Neural progenitor cell (in vitro differentiated cells): ENCODE measurements around the gene CCL23. TPM values are rescaled to one million over a fixed set of nuclear protein-coding genes. Genes with fewer than 3 reads are reported as not detected.
A peak's percentile ranks its signal among the peaks of the same experiment; 100 is the strongest.

Experiments
- DNase-seq: peaks from one replicate; pipeline ENCODE4 v3.0.0-alpha.2; 2016; ENCODE audit warnings: low spot score
- H2AFZ ChIP-seq: fragments of 200-600 bp; sonication (generic); replicated peaks from 2 replicates; pipeline ENCODE4 v1.6.1; 2016; ENCODE audit warnings: antibody characterized with exemption
- H3F3A ChIP-seq: fragments of 200-600 bp; sonication (generic); 2 replicates; pipeline ENCODE4 v1.6.1; 2016; ENCODE audit warnings: antibody characterized with exemption, low read depth
- H3K27ac ChIP-seq: fragments of 200-600 bp; sonication (generic); 2 replicates; pipeline ENCODE4 v1.5.1; 2016; ENCODE audit warnings: mild to moderate bottlenecking
- H3K27me3 ChIP-seq: fragments of 200-600 bp; sonication (generic); 2 replicates; pipeline ENCODE4 v1.6.1; 2016; ENCODE audit warnings: mild to moderate bottlenecking, moderate library complexity
- H3K36me3 ChIP-seq: fragments of 200-600 bp; sonication (generic); 2 replicates; pipeline ENCODE4 v1.5.1; 2016
- H3K4me1 ChIP-seq: fragments of 200-600 bp; sonication (generic); 2 replicates; pipeline ENCODE4 v1.6.1; 2016; ENCODE audit warnings: mixed run types
- H3K4me2 ChIP-seq: fragments of 200-600 bp; sonication (generic); 2 replicates; pipeline ENCODE4 v1.6.1; 2016
- H3K4me3 ChIP-seq: fragments of 200-600 bp; sonication (generic); 2 replicates; pipeline ENCODE4 v1.5.1; 2016
- H3K79me2 ChIP-seq: fragments of 200-600 bp; sonication (generic); 2 replicates; pipeline ENCODE4 v1.6.1; 2016; ENCODE audit warnings: low read depth
- H3K9ac ChIP-seq: fragments of 200-600 bp; sonication (generic); 2 replicates; pipeline ENCODE4 v1.6.1; 2016
- H3K9me3 ChIP-seq: fragments of 200-600 bp; sonication (generic); 2 replicates; pipeline ENCODE4 v1.5.1; 2016; ENCODE audit warnings: low read depth
- H4K20me1 ChIP-seq: fragments of 200-600 bp; sonication (generic); 2 replicates; pipeline ENCODE4 v1.6.1; 2016; ENCODE audit warnings: low read depth
- H3K27ac Mint-ChIP-seq: 3 replicates; pipeline ENCODE4 v1.8.0; 2021; ENCODE audit warnings: mixed read lengths
- H3K27me3 Mint-ChIP-seq: 2 replicates; pipeline ENCODE4 v1.8.0; 2022; ENCODE audit warnings: low read depth, mild to moderate bottlenecking, inconsistent platforms, moderate library complexity, mixed read lengths; ENCODE audit not compliant: insufficient read depth
- H3K36me3 Mint-ChIP-seq: 3 replicates; pipeline ENCODE4 v1.8.0; 2021; ENCODE audit warnings: mixed read lengths
- H3K4me1 Mint-ChIP-seq: 3 replicates; pipeline ENCODE4 v1.8.0; 2021; ENCODE audit warnings: mixed read lengths
- H3K4me3 Mint-ChIP-seq: 3 replicates; pipeline ENCODE4 v1.8.0; 2021; ENCODE audit warnings: mild to moderate bottlenecking, moderate library complexity, mixed read lengths
- H3K9me3 Mint-ChIP-seq: 3 replicates; pipeline ENCODE4 v1.8.0; 2020; ENCODE audit warnings: mixed read lengths
- EZH2 ChIP-seq: fragments of 200-600 bp; sonication (generic); IDR thresholded peaks from 2 replicates; pipeline ENCODE4 v1.6.1; 2017; ENCODE audit warnings: antibody characterized with exemption, mild to moderate bottlenecking, moderate library complexity
- EZH2phosphoT487 ChIP-seq: fragments of 200-600 bp; sonication (generic); IDR thresholded peaks from 2 replicates; pipeline ENCODE4 v1.6.1; 2017; ENCODE audit warnings: antibody characterized with exemption
- total RNA-seq: library from RNA; depleted of rRNA; stranded (reverse); fragments of >200 nt; gene quantifications from 2 replicates; pipeline ENCODE4 v1.2.3, GENCODE V29; 2015; ENCODE audit warnings: low replicate concordance
- TF ChIP-seq, protein P1 (sequence below): fragments of 200-600 bp; sonication (generic); IDR thresholded peaks from 2 replicates; pipeline ENCODE4 v1.5.1; 2017; ENCODE audit warnings: antibody characterized with exemption, mild to moderate bottlenecking

The CCL23 gene
- total RNA-seq, 1 donor from 2014 or later = not detected

- TF ChIP-seq EZH2 (no peak), EZH2phosphoT487 (no peak)
- TF ChIP-seq, protein P1, sequence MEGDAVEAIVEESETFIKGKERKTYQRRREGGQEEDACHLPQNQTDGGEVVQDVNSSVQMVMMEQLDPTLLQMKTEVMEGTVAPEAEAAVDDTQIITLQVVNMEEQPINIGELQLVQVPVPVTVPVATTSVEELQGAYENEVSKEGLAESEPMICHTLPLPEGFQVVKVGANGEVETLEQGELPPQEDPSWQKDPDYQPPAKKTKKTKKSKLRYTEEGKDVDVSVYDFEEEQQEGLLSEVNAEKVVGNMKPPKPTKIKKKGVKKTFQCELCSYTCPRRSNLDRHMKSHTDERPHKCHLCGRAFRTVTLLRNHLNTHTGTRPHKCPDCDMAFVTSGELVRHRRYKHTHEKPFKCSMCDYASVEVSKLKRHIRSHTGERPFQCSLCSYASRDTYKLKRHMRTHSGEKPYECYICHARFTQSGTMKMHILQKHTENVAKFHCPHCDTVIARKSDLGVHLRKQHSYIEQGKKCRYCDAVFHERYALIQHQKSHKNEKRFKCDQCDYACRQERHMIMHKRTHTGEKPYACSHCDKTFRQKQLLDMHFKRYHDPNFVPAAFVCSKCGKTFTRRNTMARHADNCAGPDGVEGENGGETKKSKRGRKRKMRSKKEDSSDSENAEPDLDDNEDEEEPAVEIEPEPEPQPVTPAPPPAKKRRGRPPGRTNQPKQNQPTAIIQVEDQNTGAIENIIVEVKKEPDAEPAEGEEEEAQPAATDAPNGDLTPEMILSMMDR = no peak
- Mint-ChIP-seq H3K36me3 (no peaks in the 10 kb centered on the region), H3K27ac (no peak overlapping the region), H3K27me3 (no peaks in the 10 kb centered on the region), H3K4me3 (no peak overlapping the region), H3K4me1 (no peaks in the 10 kb centered on the region), H3K9me3 (peaks cover 2% of the 10 kb centered on the region)
- no peaks in the 10 kb centered on the region for H3K4me1 ChIP-seq
- H3F3A ChIP-seq = no peaks in the 10 kb centered on the region
- H3K4me3 ChIP-seq = no peak overlapping the region
- H4K20me1 ChIP-seq = no peaks in the 10 kb centered on the region
- no peaks in the 10 kb centered on the region for H3K9me3 ChIP-seq
- H3K79me2 ChIP-seq = no peaks in the 10 kb centered on the region
- no peak overlapping the region for H3K27ac ChIP-seq
- DNase-seq = no peak
- H2AFZ ChIP-seq = no peak overlapping the region
- H3K9ac ChIP-seq = no peak overlapping the region
- H3K4me2 ChIP-seq = no peak overlapping the region
- no peaks in the 10 kb centered on the region for H3K36me3 ChIP-seq
- no peaks in the 10 kb centered on the region for H3K27me3 ChIP-seq
These were observed 39.4 kb downstream of the CCL23 start for GRCh38 chr17:35978346-35978745.

GRCh38 chr17:35977509-35977908, 40.3 kb downstream of the CCL23 start:
- DNase-seq = no peak
- no peaks in the 10 kb centered on the region for H4K20me1 ChIP-seq
- Mint-ChIP-seq H3K36me3 (no peaks in the 10 kb centered on the region), H3K4me3 (no peak overlapping the region), H3K27ac (no peak overlapping the region), H3K9me3 (peaks cover 2% of the 10 kb centered on the region), H3K4me1 (no peaks in the 10 kb centered on the region), H3K27me3 (no peaks in the 10 kb centered on the region)
- no peak overlapping the region for H3K4me2 ChIP-seq
- no peaks in the 10 kb centered on the region for H3K36me3 ChIP-seq
- H3K9ac ChIP-seq = no peak overlapping the region
- H3K27me3 ChIP-seq = no peaks in the 10 kb centered on the region
- no peak overlapping the region for H2AFZ ChIP-seq
- no peaks in the 10 kb centered on the region for H3K9me3 ChIP-seq
- TF ChIP-seq EZH2phosphoT487 (no peak), EZH2 (no peak)
- TF ChIP-seq, protein P1 = no peak
- no peak overlapping the region for H3K27ac ChIP-seq
- H3K4me1 ChIP-seq = no peaks in the 10 kb centered on the region
- H3F3A ChIP-seq = no peaks in the 10 kb centered on the region
- H3K79me2 ChIP-seq = no peaks in the 10 kb centered on the region
- no peak overlapping the region for H3K4me3 ChIP-seq

DNA sequence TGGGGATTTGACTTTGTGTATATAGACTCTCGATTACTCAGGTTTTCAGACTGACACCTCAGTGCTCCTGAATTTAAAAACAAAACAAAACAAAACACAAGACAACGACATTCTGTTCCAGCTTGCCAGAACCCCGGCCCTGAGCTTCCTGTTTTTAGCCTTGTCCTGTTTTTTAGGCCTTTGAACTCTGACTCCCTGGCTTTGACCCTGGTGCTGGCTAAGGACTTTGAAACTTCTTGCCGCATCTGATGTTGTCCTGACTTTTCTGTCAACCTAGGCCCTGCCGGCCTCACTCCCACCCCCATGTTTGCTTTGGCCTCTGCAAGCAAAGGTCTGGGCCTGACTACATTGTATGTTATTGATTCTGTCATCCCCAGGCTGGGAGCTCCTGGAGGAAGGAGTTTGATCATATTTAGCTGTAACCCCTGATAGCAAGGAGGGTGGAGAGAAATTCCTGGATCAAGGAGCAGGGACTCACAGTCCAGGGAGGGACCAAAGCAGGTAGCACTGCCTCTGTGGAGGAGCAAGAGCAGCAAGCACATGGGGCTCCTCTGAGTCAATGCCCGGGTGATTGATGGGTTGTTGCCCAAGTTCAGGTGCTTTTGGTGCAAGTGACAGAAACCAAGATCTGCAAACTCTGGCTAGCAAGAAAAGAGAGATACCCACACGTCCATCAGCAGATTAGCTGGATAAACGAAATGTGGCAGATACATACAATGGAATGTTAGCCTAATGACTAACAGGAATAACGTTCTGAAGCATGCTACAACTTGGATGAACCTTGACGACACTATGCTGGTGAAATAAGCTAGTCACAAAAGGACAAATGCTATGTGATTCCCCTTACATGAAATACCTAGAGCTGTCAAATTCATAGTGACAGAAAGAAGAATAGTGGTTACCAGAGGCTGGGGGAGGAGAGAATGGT, 44.2 kb downstream of the CCL23 start:
- Mint-ChIP-seq H3K4me1 (peaks cover 2% of the 10 kb centered on the region), H3K27ac (no peak overlapping the region), H3K4me3 (no peak overlapping the region), H3K27me3 (no peaks in the 10 kb centered on the region), H3K36me3 (no peaks in the 10 kb centered on the region), H3K9me3 (no peaks in the 10 kb centered on the region)
- Histone ChIP-seq H3F3A (no peaks in the 10 kb centered on the region), H3K4me2 (no peak overlapping the region), H3K4me1 (no peaks in the 10 kb centered on the region), H3K27ac (no peak overlapping the region), H4K20me1 (no peaks in the 10 kb centered on the region), H3K27me3 (no peaks in the 10 kb centered on the region), H2AFZ (peak overlapping the region; percentile 26), H3K36me3 (no peaks in the 10 kb centered on the region), H3K9me3 (no peaks in the 10 kb centered on the region), H3K4me3 (no peak overlapping the region), H3K79me2 (no peaks in the 10 kb centered on the region), H3K9ac (no peak overlapping the region)
- DNase-seq = no peak
- no peak for TF ChIP-seq EZH2
- TF ChIP-seq, protein P1 = no peak
- TF ChIP-seq EZH2phosphoT487 = no peak
